HepG2 (cell line): ENCODE measurements around the gene ARFGAP1. TPM values are rescaled to one million over a fixed set of nuclear protein-coding genes. Genes with fewer than 3 reads are reported as not detected.

Experiments
- ATAC-seq: fragments of 200-7000 bp; cut with Tn5 transposase; 3 replicates; pipeline ENCODE4 v1.9.1; 2020; ENCODE audit warnings: mild to moderate bottlenecking, moderate library complexity
- BruUV-seq: library from RNA; stranded (reverse); fragments of 400-500 nt; replicated peaks from 2 replicates; lab custom pipeline; 2021; lab: Mats Ljungman, UMichigan
- CTCF ChIA-PET: fragments of 300-600 bp; formaldehyde crosslinking; extraction: SDS; loops from one replicate; lab custom pipeline; 2021; ENCODE audit warnings: low total read pairs, inconsistent platforms, low intra/inter-chr PET ratio; lab: Yijun Ruan, JAX
- POLR2A ChIA-PET: fragments of 350-600 bp; sonication (Branson Sonifier 250); formaldehyde crosslinking; loops from one replicate; lab custom pipeline; 2020; ENCODE audit warnings: antibody characterized with exemption, inconsistent platforms; lab: Yijun Ruan, JAX
- DNase-seq: peaks from one replicate; pipeline ENCODE4 v3.0.0-alpha.2; 2015; ENCODE audit warnings: low spot score
- FAIRE-seq: peaks from 3 replicates; lab custom pipeline; 2011; peaks lifted over from hg19 to GRCh38; lab: Jason Lieb, UNC
- H2AFZ ChIP-seq: one replicate; pipeline ENCODE4 v1.6.1; 2011; ENCODE audit warnings: low read length, inconsistent platforms
- H3K27ac ChIP-seq: fragments of 300-600 bp; 3 replicates; pipeline ENCODE4 v1.8.0; 2011; ENCODE audit warnings: mixed run types, mild to moderate bottlenecking, mixed read lengths, low read length, inconsistent platforms; ENCODE audit not compliant: insufficient read depth; ENCODE audit errors: extremely low read length
- H3K27me3 ChIP-seq, 2 experiments: fragments of 200-600 bp in 1 of 2; 2 replicates in 1 of 2; 3 replicates in 1 of 2; pipeline versions ENCODE4 v1.6.0 to v1.8.0; 2011; ENCODE audit warnings: low read length in 2 of 2, mild to moderate bottlenecking in 2 of 2, moderate library complexity in 2 of 2, inconsistent platforms in 1 of 2; ENCODE audit not compliant: insufficient read depth in 2 of 2, control insufficient read depth in 1 of 2
- H3K36me3 ChIP-seq, 2 experiments: fragments of 200-600 bp in 1 of 2; replicated peaks in 1 of 2; 2 replicates in 1 of 2; 3 replicates in 1 of 2; pipeline versions ENCODE4 v1.5.1 to v1.8.0; 2011; ENCODE audit warnings: low read length in 2 of 2, inconsistent platforms in 1 of 2; ENCODE audit not compliant: insufficient read depth in 2 of 2, control insufficient read depth in 1 of 2
- H3K4me1 ChIP-seq: 2 replicates; pipeline ENCODE4 v1.5.1; 2012; ENCODE audit warnings: low read length, inconsistent platforms; ENCODE audit not compliant: insufficient read depth
- H3K4me2 ChIP-seq: 2 replicates; pipeline ENCODE4 v1.6.0; 2011; ENCODE audit warnings: low read depth, low read length, inconsistent platforms
- H3K4me3 ChIP-seq, 3 experiments: fragments of 200-600 bp in 1 of 3; sonication (generic), shearing (Covaris generic) in 1 of 3; replicated peaks in 1 of 3; 2 replicates each; pipeline ENCODE4 v1.5.1; 2011 to 2016; ENCODE audit warnings: low read length in 3 of 3, inconsistent platforms in 2 of 3, low read depth in 2 of 3, mild to moderate bottlenecking in 2 of 3, control low read depth in 1 of 3, mixed read lengths in 1 of 3; ENCODE audit not compliant: insufficient read depth in 1 of 3
- H3K79me2 ChIP-seq: one replicate; pipeline ENCODE4 v1.6.1; 2011; ENCODE audit warnings: low read length, inconsistent platforms; ENCODE audit not compliant: insufficient read depth
- H3K9ac ChIP-seq: 2 replicates; pipeline ENCODE4 v1.6.0; 2011; ENCODE audit warnings: mild to moderate bottlenecking, low read depth, low read length, inconsistent platforms; ENCODE audit not compliant: insufficient read depth
- H3K9me3 ChIP-seq: 2 replicates; pipeline ENCODE4 v1.5.1; 2012; ENCODE audit warnings: mild to moderate bottlenecking, low read length
- H4K20me1 ChIP-seq: 2 replicates; pipeline ENCODE4 v1.6.0; 2011; ENCODE audit warnings: inconsistent platforms, mild to moderate bottlenecking, low read length, moderate library complexity; ENCODE audit not compliant: insufficient read depth
- CENPT ChIP-seq: sonication (generic); formaldehyde crosslinking; IDR thresholded peaks from 2 replicates; pipeline ENCODE4 v1.8.0; 2022; ENCODE audit warnings: low read depth, mild to moderate bottlenecking, moderate library complexity, missing genetic modification reagents
- SMARCE1 ChIP-seq: fragments of 450-650 bp; IDR thresholded peaks from 2 replicates; pipeline ENCODE4 v1.6.1; 2017; ENCODE audit warnings: borderline replicate concordance
- TOE1 ChIP-seq: sonication (generic); formaldehyde crosslinking; IDR thresholded peaks from 2 replicates; pipeline ENCODE4 v1.4.0; 2020; ENCODE audit warnings: mild to moderate bottlenecking, missing genetic modification reagents
- ZNF136 ChIP-seq: sonication (generic); formaldehyde crosslinking; IDR thresholded peaks from 2 replicates; pipeline ENCODE4 v1.8.1; 2022; ENCODE audit warnings: low read depth, mild to moderate bottlenecking, moderate library complexity, missing genetic modification reagents
- WGBS: methylation state at CpG from one replicate; pipeline ENCODE4 v1.1.6; 2017; ENCODE audit warnings: low lambda C conversion rate; 5-methylcytosine and 5-hydroxymethylcytosine counted together
- in situ Hi-C: cut with HindIII; loops from 2 replicates; pipeline ENCODE4 v1.10.0; 2017; ENCODE audit warnings: low pct_unique_long_range_greater_than_20kb; ENCODE audit not compliant: extremely low pct_ligation_motif_present
- intact Hi-C: fragments of 100-400 bp; cut with micrococcal nuclease; formaldehyde crosslinking; loops from one replicate; pipeline ENCODE4 v1.10.0; 2022; ENCODE audit not compliant: unreplicated experiment
- polyA plus RNA-seq, 8 experiments: library from polyadenylated mRNA; depleted of rRNA in 3 of 8; stranded (reverse) in 7 of 8; unstranded in 1 of 8; fragments of >200 nt; fragmentation: Illumina TruSeq in 4 of 8; extraction: Trizol in 4 of 8; gene quantifications; 2 replicates each; pipeline versions ENCODE4 v1.2.1 to v1.2.3, GENCODE V29; 2011 to 2016; ENCODE audit warnings: low read depth in 4 of 8, missing spikeins in 1 of 8, mixed read lengths in 1 of 8; ENCODE audit not compliant: insufficient read depth in 1 of 8
- total RNA-seq, 5 experiments: library from RNA; depleted of rRNA; stranded (reverse); fragments of >200 nt; fragmentation: Illumina TruSeq; extraction: Trizol; gene quantifications; 2 replicates each; pipeline ENCODE4 v1.2.3, GENCODE V29; 2016; ENCODE audit warnings: low read depth in 1 of 5
- TF ChIP-seq, protein P1 (sequence below): sonication (generic); formaldehyde crosslinking; IDR thresholded peaks from 2 replicates; pipeline ENCODE4 v1.9.0; 2022; ENCODE audit warnings: low read depth, missing genetic modification reagents

ARFGAP1 gene
- total and polyA plus RNA-seq, 2 of the 13 experiments (the other 11 are each of a cell fraction or from before 2014, with no cell fraction given) = 132 TPM

DNA sequence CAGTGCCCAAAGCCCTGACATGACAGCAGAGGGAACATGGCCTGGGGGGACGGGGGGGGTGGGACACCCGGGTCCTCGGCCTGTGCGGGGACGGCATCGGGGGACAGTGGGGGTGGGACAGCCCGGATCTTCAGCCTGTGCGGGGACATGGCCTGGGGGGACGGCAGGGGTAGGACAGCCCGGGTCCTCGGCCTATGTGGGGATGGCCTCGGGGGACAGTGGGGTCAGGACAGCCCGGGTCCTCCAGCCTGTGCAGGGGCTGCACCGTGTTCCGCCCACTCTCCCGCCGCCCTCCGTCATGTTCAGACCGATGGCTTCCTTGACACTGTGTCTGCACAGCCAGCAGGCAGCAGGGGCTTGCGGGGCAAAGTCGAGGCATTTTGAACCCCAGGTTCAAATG is 29.9 kb upstream of the ARFGAP1 start (continued):
- TF ChIP-seq, protein P1, sequence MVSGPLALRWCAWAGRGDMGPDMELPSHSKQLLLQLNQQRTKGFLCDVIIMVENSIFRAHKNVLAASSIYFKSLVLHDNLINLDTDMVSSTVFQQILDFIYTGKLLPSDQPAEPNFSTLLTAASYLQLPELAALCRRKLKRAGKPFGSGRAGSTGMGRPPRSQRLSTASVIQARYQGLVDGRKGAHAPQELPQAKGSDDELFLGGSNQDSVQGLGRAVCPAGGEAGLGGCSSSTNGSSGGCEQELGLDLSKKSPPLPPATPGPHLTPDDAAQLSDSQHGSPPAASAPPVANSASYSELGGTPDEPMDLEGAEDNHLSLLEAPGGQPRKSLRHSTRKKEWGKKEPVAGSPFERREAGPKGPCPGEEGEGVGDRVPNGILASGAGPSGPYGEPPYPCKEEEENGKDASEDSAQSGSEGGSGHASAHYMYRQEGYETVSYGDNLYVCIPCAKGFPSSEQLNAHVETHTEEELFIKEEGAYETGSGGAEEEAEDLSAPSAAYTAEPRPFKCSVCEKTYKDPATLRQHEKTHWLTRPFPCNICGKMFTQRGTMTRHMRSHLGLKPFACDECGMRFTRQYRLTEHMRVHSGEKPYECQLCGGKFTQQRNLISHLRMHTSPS = no peak
- TF ChIP-seq SMARCE1 = no peak
- TF ChIP-seq TOE1 (CRISPR knock-in tag) = no peak

DNA sequence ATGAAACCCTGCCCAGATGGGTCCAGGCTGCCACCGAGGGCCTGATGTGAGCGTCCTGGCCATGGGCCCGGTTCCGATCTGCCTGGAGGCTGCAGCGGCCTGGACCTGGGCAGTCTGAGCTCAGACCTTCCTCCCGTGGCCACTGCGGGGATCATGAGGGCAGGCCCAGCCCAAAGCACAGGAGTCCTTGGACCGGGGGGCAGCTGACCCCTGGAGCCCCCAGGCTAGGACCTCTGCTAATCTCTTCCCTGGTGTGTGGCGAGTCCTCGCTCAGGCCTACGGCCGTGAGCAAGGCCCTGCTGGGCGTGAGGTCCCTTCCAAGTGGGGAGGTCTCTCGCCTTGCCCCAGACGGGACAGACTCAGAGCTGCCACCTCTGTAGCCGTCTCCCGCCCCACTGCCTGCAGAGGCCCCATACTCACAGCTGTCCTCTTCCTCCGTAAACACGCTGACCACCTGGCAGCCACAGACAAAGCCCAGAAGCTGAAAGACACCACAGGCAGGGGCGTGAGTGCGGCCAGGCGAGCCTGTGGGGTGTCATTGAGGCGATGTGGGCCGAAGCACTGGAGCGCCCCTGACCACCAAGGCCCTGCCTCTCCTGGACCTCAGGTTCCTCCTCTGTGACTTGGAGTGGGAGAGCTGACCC is 28.9 kb upstream of the ARFGAP1 start:
- H3K79me2 ChIP-seq = no peaks in the 10 kb centered on the region
- POLR2A ChIA-PET = no interaction called here
- ATAC-seq (peak; percentile 4; the same call in 2 of the 3 replicates), FAIRE-seq (no peak), DNase-seq (no peak)
- H3K9me3 ChIP-seq = no peaks in the 10 kb centered on the region
- H3K4me1 ChIP-seq = peaks cover 13% of the 10 kb centered on the region
- H3K36me3 ChIP-seq = no peaks in the 10 kb centered on the region
- H2AFZ ChIP-seq = no peak overlapping the region
- no peak overlapping the region for H3K4me3 ChIP-seq
- H3K4me2 ChIP-seq = no peak overlapping the region
- CTCF ChIA-PET = no interaction called here
- BruUV-seq = no TSS peak
- peaks cover 27 to 81% of the 10 kb centered on the region in 2 experiments for H3K27me3 ChIP-seq
- H3K9ac ChIP-seq = no peak overlapping the region
- TF ChIP-seq ZNF136 (CRISPR knock-in tag) (no peak), CENPT (0 out of 2 replicates have a peak, but pooled peaks have one; percentile 10)
- H4K20me1 ChIP-seq = no peaks in the 10 kb centered on the region; the same call in 1 of the 2 replicates
- intact Hi-C loops = loop anchor here (10.0 kb wide), 1 partner anchor 189 kb away; no protein-coding TSS in a partner anchor
- in situ Hi-C loops = no loop called here
- WGBS = 47% methylated on average over 25 of the region's 25 CpGs
- H3K27ac ChIP-seq = no peak overlapping the region
